ENCODE measurements around the gene TRAPPC3L. TPM values are rescaled to one million over a fixed set of nuclear protein-coding genes. Genes with fewer than 3 reads are reported as not detected.

TRAPPC3L gene
- total RNA-seq, 1 experiment from 2014 or later = not detected

- Histone ChIP-seq H3K9me3 (ENCODE audit: control insufficient read depth, low read depth, low read length) (no peaks in the 10 kb centered on the region), H2AK5ac (ENCODE audit: insufficient read length, low read length) (no peak overlapping the region), H2BK12ac (ENCODE audit: insufficient read length, low read depth, low read length) (no peak overlapping the region), H3K79me2 (ENCODE audit: insufficient read depth, low read length) (no peaks in the 10 kb centered on the region), H3K9ac (ENCODE audit: extremely low read depth, insufficient read length, low read length) (no peak overlapping the region), H3K79me1 (ENCODE audit: insufficient read depth, low read depth, low read length, poor library complexity, severe bottlenecking) (no peaks in the 10 kb centered on the region), H2BK15ac (ENCODE audit: low read depth, low read length) (no peak overlapping the region), H3K56ac (ENCODE audit: insufficient read length, low read depth, low read length) (no peak overlapping the region), H2BK20ac (ENCODE audit: low read depth, low read length, poor library complexity, severe bottlenecking) (no peak overlapping the region), H3K27me3 (ENCODE audit: insufficient read depth, low read length) (no peaks in the 10 kb centered on the region), H3T11ph (ENCODE audit: low read length) (no peak overlapping the region), H4K8ac (replicated peaks; ENCODE audit: insufficient read length, low read depth, low read length) (no peak overlapping the region), H2BK120ac (ENCODE audit: low read depth, low read length, poor library complexity, severe bottlenecking) (no peak overlapping the region), H3K18ac (ENCODE audit: insufficient read length, low read depth, low read length) (no peak overlapping the region), H2BK5ac (ENCODE audit: insufficient read length, low read length) (no peak overlapping the region), H3K14ac (ENCODE audit: insufficient read depth, low read length) (no peak overlapping the region), H3K23me2 (ENCODE audit: insufficient read length, low read depth, low read length, poor library complexity, severe bottlenecking) (no peaks in the 10 kb centered on the region), H2AFZ (ENCODE audit: low read length) (no peak overlapping the region), H3K4ac (ENCODE audit: low read depth, low read length) (no peak overlapping the region), H3K4me2 (ENCODE audit: insufficient read depth, insufficient read length, low read length) (no peak overlapping the region), H4K20me1 (ENCODE audit: control insufficient read depth, insufficient read depth, insufficient read length) (no peaks in the 10 kb centered on the region), H3K23ac (ENCODE audit: insufficient read length, low read depth, low read length) (no peak overlapping the region), H3K4me1 (ENCODE audit: insufficient read depth, low read length) (no peaks in the 10 kb centered on the region), H4K91ac (ENCODE audit: insufficient read length, low read depth, low read length) (no peak overlapping the region), H4K5ac (ENCODE audit: insufficient read length, low read depth, low read length) (no peak overlapping the region), H3K27ac (ENCODE audit: insufficient read length, low read depth, low read length) (no peak overlapping the region)
- no CpG with 5 or more reads among the region's 5 CpGs for WGBS (ENCODE audit: extremely low coverage, insufficient read length, low lambda C conversion rate)
- TF ChIP-seq CTCF (conservative IDR thresholded peaks at IDR 0.05) = no peak
- Mint-ChIP-seq H3K36me3 (ENCODE audit: insufficient read depth in 1 of 3, low read depth in 3 of 3) (no peaks in the 10 kb centered on the region), H3K27ac (no peak overlapping the region), H3K9me3 (no peaks in the 10 kb centered on the region), H3K27me3 (ENCODE audit: low read depth) (no peaks in the 10 kb centered on the region; the same call in 1 of the 2 replicates), H3K4me1 (peaks cover 3% of the 10 kb centered on the region in 2 experiments; a peak in 2 of 4 replicates), H3K4me3 (no peak overlapping the region)
- DNase-seq = no peak
Measured at GRCh38 chr6:116556814-116557415, 11.4 kb upstream of the TRAPPC3L start.

All from H9 (cell line).